H1 (cell line): Measurements from ENCODE around the gene FRMD4B. TPM values are rescaled to one million over a fixed set of nuclear protein-coding genes. Genes with fewer than 3 reads are reported as not detected.

Experiments used
- GABPA ChIP-seq: IDR thresholded peaks from 2 replicates; pipeline ENCODE4 v1.6.1; 2011; ENCODE audit warnings: mild to moderate bottlenecking, low read length, moderate library complexity, borderline replicate concordance; ENCODE audit not compliant: insufficient read depth
- KDM1A ChIP-seq: fragments of 200-600, 300-600 bp; sonication (generic); IDR thresholded peaks from 2 replicates; pipeline ENCODE4 v1.7.1; 2016; ENCODE audit warnings: mild to moderate bottlenecking, low read length, borderline replicate concordance
- RXRA ChIP-seq: IDR thresholded peaks from 2 replicates; pipeline ENCODE4 v1.6.1; 2011; ENCODE audit warnings: low read depth, mild to moderate bottlenecking, low read length, moderate library complexity; ENCODE audit not compliant: insufficient read depth
- SAP30 ChIP-seq: fragments of 300-600 bp; sonication (generic); IDR thresholded peaks from 2 replicates; pipeline ENCODE4 v1.7.1; 2012; ENCODE audit warnings: low read length, moderate library complexity, mild to moderate bottlenecking, inconsistent platforms; ENCODE audit not compliant: insufficient read depth, insufficient replicate concordance
- SP4 ChIP-seq: IDR thresholded peaks from 2 replicates; pipeline ENCODE4 v1.6.1; 2012; ENCODE audit warnings: low read length, inconsistent platforms
- SRF ChIP-seq: IDR thresholded peaks from 2 replicates; pipeline ENCODE4 v1.6.1; 2011; ENCODE audit warnings: mild to moderate bottlenecking, low read depth, low read length, moderate library complexity
- ZNF274 ChIP-seq: IDR thresholded peaks from 2 replicates; pipeline ENCODE4 v1.7.0; 2012; ENCODE audit warnings: low read length, borderline replicate concordance; ENCODE audit errors: extremely low read depth
- polyA plus RNA-seq, 7 experiments: library from polyadenylated mRNA; depleted of rRNA in 3 of 7; stranded (reverse) in 5 of 7; unstranded in 2 of 7; fragments of >200 nt in 5 of 7; fragments of 200-250 nt in 2 of 7; gene quantifications; 1 replicate in 5 of 7; 2 replicates in 1 of 7; 4 replicates in 1 of 7; pipeline versions ENCODE4 v1.2.1 to v1.2.3, GENCODE V29; 2011 to 2013; ENCODE audit warnings: missing spikeins in 2 of 7, mixed read lengths in 2 of 7
- total RNA-seq: library from RNA; stranded (reverse); fragmentation: NEBNext Ultra II Directional; extraction: Animal tissue kit (Norgen Biotek cat#: 25700); gene quantifications from 2 replicates; pipeline ENCODE4 v1.2.1, GENCODE V29; 2021
- TF ChIP-seq, protein P1 (sequence below): fragments of 300-600 bp; sonication (generic); IDR thresholded peaks from 2 replicates; pipeline ENCODE4 v1.7.1; 2012; ENCODE audit warnings: low read length, moderate library complexity, mild to moderate bottlenecking, inconsistent platforms; ENCODE audit not compliant: insufficient replicate concordance
- TF ChIP-seq, protein P2 (sequence below), 3 experiments: IDR thresholded peaks; 1 replicate in 2 of 3; 2 replicates in 1 of 3; pipeline versions ENCODE4 v1.5.1 to v1.6.1; 2011; ENCODE audit warnings: low read length in 3 of 3, mild to moderate bottlenecking in 3 of 3, inconsistent platforms in 2 of 3, low read depth in 1 of 3, moderate library complexity in 1 of 3; ENCODE audit not compliant: insufficient read depth in 1 of 3; ENCODE audit errors: control extremely low read depth in 1 of 3

Gene FRMD4B
- total and polyA plus RNA-seq, 2 of the 8 experiments (the other 6 are each of a cell fraction or from before 2014, with no cell fraction given) = 2.7 to 7.2 TPM

DNA sequence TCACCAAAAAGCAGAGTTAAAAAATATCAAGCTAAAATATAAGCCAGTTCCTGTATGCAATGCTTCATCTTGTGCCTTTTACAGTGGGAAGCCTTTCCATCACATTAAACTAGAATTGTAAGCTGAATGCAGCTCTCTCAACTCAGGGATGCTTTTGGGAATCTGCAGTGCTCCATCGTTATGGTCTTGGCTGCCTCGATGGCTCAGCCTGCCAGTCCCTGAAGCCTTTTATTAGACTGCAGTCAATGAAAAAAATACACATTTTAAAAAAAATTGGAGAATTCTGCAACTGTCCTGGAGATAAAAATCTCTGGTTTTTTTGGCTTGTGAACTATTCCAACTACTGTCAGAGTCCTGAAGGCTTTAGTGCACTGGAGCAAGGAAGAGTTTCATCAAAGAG lies 53.0 kb downstream of the FRMD4B start (continued):
- TF ChIP-seq, protein P1, sequence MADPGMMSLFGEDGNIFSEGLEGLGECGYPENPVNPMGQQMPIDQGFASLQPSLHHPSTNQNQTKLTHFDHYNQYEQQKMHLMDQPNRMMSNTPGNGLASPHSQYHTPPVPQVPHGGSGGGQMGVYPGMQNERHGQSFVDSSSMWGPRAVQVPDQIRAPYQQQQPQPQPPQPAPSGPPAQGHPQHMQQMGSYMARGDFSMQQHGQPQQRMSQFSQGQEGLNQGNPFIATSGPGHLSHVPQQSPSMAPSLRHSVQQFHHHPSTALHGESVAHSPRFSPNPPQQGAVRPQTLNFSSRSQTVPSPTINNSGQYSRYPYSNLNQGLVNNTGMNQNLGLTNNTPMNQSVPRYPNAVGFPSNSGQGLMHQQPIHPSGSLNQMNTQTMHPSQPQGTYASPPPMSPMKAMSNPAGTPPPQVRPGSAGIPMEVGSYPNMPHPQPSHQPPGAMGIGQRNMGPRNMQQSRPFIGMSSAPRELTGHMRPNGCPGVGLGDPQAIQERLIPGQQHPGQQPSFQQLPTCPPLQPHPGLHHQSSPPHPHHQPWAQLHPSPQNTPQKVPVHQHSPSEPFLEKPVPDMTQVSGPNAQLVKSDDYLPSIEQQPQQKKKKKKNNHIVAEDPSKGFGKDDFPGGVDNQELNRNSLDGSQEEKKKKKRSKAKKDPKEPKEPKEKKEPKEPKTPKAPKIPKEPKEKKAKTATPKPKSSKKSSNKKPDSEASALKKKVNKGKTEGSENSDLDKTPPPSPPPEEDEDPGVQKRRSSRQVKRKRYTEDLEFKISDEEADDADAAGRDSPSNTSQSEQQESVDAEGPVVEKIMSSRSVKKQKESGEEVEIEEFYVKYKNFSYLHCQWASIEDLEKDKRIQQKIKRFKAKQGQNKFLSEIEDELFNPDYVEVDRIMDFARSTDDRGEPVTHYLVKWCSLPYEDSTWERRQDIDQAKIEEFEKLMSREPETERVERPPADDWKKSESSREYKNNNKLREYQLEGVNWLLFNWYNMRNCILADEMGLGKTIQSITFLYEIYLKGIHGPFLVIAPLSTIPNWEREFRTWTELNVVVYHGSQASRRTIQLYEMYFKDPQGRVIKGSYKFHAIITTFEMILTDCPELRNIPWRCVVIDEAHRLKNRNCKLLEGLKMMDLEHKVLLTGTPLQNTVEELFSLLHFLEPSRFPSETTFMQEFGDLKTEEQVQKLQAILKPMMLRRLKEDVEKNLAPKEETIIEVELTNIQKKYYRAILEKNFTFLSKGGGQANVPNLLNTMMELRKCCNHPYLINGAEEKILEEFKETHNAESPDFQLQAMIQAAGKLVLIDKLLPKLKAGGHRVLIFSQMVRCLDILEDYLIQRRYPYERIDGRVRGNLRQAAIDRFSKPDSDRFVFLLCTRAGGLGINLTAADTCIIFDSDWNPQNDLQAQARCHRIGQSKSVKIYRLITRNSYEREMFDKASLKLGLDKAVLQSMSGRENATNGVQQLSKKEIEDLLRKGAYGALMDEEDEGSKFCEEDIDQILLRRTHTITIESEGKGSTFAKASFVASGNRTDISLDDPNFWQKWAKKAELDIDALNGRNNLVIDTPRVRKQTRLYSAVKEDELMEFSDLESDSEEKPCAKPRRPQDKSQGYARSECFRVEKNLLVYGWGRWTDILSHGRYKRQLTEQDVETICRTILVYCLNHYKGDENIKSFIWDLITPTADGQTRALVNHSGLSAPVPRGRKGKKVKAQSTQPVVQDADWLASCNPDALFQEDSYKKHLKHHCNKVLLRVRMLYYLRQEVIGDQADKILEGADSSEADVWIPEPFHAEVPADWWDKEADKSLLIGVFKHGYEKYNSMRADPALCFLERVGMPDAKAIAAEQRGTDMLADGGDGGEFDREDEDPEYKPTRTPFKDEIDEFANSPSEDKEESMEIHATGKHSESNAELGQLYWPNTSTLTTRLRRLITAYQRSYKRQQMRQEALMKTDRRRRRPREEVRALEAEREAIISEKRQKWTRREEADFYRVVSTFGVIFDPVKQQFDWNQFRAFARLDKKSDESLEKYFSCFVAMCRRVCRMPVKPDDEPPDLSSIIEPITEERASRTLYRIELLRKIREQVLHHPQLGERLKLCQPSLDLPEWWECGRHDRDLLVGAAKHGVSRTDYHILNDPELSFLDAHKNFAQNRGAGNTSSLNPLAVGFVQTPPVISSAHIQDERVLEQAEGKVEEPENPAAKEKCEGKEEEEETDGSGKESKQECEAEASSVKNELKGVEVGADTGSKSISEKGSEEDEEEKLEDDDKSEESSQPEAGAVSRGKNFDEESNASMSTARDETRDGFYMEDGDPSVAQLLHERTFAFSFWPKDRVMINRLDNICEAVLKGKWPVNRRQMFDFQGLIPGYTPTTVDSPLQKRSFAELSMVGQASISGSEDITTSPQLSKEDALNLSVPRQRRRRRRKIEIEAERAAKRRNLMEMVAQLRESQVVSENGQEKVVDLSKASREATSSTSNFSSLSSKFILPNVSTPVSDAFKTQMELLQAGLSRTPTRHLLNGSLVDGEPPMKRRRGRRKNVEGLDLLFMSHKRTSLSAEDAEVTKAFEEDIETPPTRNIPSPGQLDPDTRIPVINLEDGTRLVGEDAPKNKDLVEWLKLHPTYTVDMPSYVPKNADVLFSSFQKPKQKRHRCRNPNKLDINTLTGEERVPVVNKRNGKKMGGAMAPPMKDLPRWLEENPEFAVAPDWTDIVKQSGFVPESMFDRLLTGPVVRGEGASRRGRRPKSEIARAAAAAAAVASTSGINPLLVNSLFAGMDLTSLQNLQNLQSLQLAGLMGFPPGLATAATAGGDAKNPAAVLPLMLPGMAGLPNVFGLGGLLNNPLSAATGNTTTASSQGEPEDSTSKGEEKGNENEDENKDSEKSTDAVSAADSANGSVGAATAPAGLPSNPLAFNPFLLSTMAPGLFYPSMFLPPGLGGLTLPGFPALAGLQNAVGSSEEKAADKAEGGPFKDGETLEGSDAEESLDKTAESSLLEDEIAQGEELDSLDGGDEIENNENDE = no peak
- no peak for TF ChIP-seq ZNF274
- TF ChIP-seq SP4 = no peak
- no peak for TF ChIP-seq GABPA
- TF ChIP-seq SAP30 = no peak
- TF ChIP-seq RXRA = no peak
- TF ChIP-seq, protein P2, sequence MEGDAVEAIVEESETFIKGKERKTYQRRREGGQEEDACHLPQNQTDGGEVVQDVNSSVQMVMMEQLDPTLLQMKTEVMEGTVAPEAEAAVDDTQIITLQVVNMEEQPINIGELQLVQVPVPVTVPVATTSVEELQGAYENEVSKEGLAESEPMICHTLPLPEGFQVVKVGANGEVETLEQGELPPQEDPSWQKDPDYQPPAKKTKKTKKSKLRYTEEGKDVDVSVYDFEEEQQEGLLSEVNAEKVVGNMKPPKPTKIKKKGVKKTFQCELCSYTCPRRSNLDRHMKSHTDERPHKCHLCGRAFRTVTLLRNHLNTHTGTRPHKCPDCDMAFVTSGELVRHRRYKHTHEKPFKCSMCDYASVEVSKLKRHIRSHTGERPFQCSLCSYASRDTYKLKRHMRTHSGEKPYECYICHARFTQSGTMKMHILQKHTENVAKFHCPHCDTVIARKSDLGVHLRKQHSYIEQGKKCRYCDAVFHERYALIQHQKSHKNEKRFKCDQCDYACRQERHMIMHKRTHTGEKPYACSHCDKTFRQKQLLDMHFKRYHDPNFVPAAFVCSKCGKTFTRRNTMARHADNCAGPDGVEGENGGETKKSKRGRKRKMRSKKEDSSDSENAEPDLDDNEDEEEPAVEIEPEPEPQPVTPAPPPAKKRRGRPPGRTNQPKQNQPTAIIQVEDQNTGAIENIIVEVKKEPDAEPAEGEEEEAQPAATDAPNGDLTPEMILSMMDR (IDR thresholded peaks at IDR 0.05; ENCODE audit: control extremely low read depth in 1 of 3, insufficient read depth in 1 of 3, low read depth in 1 of 3, low read length in 3 of 3) = no peak
- TF ChIP-seq KDM1A = no peak
- no peak for TF ChIP-seq SRF
